ENCODE measurements around the gene APLP1.
"Not testable (repeated sequence)": the region's sequence is repeated elsewhere in the genome, so short reads cannot be mapped to it uniquely, and the experiment has no call there.

The APLP1 gene

DNA sequence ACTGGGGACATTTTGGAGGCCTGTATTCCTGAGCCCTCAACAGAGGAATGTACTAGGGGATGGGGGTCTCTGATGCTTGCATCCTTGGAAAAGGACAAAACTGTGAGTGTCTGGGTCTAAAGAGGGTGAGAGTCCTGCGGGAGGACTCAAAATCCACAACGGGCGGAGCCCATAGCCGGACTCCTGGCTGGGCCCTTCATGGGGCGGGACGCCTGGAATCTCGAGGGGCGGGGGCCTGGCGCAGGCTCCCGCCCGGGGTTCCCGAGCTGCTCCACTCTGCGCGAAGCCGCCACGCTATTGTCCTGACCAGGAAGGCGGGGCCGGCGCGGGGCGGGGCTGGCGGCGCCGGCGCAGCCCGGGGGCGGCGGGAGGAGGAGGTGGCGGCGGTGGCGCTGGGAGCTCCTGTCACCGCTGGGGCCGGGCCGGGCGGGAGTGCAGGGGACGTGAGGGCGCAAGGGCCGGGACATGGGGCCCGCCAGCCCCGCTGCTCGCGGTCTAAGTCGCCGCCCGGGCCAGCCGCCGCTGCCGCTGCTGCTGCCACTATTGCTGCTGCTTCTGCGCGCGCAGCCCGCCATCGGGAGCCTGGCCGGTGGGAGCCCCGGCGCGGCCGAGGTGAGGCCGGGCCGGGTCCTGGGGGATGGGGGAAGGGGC, at the start of gene APLP1:
Gene APLP1 (plus strand): TSS at position 403 of the 651 bp plus-strand sequence. CDS start 63 bp downstream, at position 466.
- peak; percentile 85 for DNase-seq (ENCODE audit: low spot score)
- TF ChIP-seq, protein P1, sequence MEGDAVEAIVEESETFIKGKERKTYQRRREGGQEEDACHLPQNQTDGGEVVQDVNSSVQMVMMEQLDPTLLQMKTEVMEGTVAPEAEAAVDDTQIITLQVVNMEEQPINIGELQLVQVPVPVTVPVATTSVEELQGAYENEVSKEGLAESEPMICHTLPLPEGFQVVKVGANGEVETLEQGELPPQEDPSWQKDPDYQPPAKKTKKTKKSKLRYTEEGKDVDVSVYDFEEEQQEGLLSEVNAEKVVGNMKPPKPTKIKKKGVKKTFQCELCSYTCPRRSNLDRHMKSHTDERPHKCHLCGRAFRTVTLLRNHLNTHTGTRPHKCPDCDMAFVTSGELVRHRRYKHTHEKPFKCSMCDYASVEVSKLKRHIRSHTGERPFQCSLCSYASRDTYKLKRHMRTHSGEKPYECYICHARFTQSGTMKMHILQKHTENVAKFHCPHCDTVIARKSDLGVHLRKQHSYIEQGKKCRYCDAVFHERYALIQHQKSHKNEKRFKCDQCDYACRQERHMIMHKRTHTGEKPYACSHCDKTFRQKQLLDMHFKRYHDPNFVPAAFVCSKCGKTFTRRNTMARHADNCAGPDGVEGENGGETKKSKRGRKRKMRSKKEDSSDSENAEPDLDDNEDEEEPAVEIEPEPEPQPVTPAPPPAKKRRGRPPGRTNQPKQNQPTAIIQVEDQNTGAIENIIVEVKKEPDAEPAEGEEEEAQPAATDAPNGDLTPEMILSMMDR (IDR thresholded peaks at IDR 0.05; ENCODE audit: extremely low read depth, missing control alignments) = no peak

DNA sequence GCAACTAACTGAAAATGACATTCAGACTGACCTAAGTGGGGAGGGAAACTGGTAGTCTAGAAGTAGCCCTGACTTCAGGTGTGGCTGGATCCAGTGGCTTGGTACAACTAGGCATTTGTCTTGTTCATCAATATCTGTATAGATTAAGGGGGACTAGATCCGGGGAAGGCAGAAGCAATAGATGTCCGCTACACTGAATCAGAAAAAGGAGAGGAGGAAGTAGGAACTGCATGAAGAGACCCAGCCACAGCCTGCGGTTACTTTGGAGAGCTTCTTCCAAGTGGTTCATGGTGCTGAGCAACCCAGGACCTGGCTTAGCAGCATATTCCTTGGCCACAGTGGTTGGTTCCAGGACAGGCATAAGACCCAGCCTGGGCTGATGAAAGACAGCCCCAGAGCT, 45.8 kb upstream of the APLP1 start:
- no peak for DNase-seq (ENCODE audit: low spot score)
- TF ChIP-seq, protein P1 (IDR thresholded peaks at IDR 0.05; ENCODE audit: extremely low read depth, missing control alignments) = no peak

DNA sequence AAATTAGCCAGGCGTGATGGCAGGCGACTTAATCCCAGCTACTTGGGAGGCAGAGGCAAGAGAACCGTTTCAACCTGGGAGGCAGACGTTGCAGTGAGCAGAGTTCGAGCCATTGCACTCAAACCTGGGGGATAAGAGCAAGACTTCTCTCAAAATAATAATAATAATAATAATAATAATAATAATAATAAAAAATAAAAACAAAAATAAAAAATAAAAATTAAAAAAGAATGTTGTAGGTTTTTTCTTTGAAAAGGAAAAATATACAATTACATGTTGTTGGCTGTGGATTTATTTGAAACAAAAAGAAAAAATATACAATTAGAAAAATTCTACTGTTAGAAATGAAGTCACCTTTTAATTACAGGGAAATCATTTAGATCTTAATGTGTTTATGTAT, 44.2 kb upstream of the APLP1 start:
- TF ChIP-seq, protein P1 (IDR thresholded peaks at IDR 0.05; ENCODE audit: extremely low read depth, missing control alignments) = no peak
- no peak for DNase-seq (ENCODE audit: low spot score)

DNA sequence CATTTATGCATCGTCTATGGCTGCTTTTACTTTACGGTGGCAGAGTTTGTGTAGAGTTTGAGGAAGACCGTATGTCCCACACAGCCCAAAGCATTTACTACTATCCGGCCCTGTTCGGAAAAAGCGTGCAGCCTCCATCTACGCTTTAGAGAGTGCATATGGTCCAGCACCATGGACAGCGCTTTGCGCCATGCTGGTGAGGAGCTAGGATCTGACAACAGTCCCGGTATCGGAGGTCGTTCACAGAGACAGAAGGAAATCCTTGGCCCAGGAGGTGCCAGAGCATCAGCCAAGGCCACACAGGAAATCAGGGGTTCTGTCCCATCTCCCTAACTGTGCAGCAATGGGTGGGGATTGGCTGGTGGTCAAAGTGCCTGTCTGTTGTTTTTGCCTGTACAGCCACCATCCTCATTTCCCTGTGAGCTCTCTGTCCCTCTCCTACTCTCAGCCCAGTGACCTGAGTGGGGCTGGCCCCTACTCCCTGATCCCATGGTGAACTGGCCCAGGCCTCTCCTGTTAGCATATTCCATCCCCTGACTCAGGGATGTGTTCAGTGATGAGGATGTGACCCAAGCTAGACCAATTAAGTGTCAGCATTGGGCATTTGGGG, 39.6 kb upstream of the APLP1 start:
- peak; percentile 65 for DNase-seq (ENCODE audit: low spot score)
- TF ChIP-seq, protein P1 (IDR thresholded peaks at IDR 0.05; ENCODE audit: extremely low read depth, missing control alignments) = no peak

DNA sequence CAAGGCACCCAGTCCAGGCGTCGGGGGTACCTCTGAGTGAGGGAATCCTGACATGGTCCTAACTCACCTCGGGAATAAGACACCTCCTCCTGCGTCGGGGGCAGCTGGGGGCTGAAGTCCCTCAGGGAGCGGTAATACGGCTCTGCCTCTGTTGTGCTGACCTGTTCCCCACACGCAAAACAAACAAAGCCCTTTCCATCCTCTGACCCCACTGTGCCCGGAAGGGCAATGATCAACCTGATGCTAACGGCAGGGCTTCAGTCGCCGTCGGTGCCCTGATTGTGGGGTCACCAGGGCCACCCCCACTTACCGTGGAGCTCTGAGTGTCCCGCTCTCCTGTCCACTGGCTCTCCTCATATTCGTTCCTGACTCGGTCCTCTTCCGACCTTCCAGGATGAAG, 37.4 kb upstream of the APLP1 start:
- DNase-seq (ENCODE audit: low spot score) = no peak
- TF ChIP-seq, protein P1 (IDR thresholded peaks at IDR 0.05; ENCODE audit: extremely low read depth, missing control alignments) = no peak

DNA sequence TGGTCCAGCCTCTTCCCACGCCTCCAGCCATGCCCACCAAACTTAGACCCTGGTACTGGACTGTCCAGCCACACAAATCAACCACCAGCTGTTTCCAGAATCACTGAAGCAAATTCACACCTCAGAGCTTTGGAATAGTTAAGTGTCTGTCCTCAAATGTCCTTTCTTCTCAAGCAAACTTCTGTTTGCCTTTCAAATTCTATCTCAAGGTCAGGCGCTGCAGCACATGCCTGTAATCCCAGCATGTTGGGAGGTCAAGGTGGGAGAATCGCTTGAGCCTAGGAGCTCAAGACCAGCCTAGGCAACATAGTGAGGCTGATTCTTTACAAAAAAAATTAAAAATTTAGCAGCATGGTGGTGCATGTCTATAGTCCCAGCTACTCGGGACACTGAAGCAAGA, 36.3 kb upstream of the APLP1 start:
- no peak for DNase-seq (ENCODE audit: low spot score)
- TF ChIP-seq, protein P1 (IDR thresholded peaks at IDR 0.05; ENCODE audit: extremely low read depth, missing control alignments) = no peak

DNA sequence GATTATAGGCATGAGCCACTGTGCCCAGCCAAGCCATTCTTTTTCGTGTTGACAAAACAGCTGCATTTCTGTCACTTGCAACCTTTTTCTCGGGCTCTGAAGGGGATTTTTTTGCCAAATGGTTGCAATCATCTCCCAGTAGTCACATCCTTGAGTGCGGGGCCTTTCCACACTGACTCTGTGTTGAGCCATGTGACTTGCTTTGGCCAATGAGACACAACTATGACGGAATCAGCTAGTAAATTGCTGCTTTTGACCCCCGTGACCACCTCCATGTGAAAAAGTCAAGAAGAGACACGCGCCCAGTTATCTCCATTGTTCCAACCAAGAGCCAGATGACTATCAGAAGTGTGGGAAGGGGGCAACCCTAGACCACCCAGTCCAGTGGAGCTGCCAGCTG, 34.4 kb upstream of the APLP1 start:
- no peak for DNase-seq (ENCODE audit: low spot score)
- TF ChIP-seq, protein P1 (IDR thresholded peaks at IDR 0.05; ENCODE audit: extremely low read depth, missing control alignments) = no peak

DNA sequence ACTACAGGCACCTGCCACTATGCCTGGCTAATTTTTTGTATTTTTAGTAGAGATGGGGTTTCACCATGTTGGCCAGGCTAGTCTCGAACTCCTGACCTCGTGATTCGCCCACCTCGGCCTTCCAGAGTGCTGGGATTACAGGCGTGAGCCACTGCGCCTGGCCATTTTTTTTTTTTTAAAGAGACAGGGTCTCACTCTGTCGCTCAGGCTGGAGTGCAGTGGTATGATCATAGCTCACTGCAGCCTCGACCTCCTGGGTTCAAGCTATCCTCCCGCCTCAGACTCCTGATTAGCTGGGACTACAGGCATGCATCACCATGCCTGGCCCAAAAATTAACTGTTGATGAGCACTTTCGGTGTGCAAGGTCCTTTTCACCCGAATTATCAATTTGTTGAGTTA, 32.3 kb upstream of the APLP1 start:
- not testable (repeated sequence) for DNase-seq (ENCODE audit: low spot score)

Data from GM20000 (cell line).